GM19035 (cell line): ENCODE results near the gene ABHD17C.
A peak's percentile ranks its signal among the peaks of the same experiment; 100 is the strongest.
"Not testable (repeated sequence)": the region's sequence is repeated elsewhere in the genome, so short reads cannot be mapped to it uniquely, and the experiment has no call there.

Experiments used
- ATAC-seq: cut with Tn5 transposase; IDR thresholded peaks from one replicate; pipeline ENCODE4 v1.9.1; 2021; ENCODE audit not compliant: unreplicated experiment

Gene ABHD17C

GRCh38 chr15:80695099-80695910, at the start of gene ABHD17C:
TSS of gene ABHD17C (plus strand) at chr15:80695310. CDS start at chr15:80695430, 120 bp downstream.
- peak; percentile 68 for ATAC-seq

- ATAC-seq: no peak
Measured at GRCh38 chr15:80645494-80646065, 49.5 kb upstream of the ABHD17C start.

- not testable (repeated sequence) for ATAC-seq
Measured at GRCh38 chr15:80647424-80647823, 47.7 kb upstream of the ABHD17C start.

GRCh38 chr15:80654299-80654698, 40.8 kb upstream of the ABHD17C start:
- no peak for ATAC-seq

- ATAC-seq: no peak
Measured at GRCh38 chr15:80659375-80659774, 35.7 kb upstream of the ABHD17C start.

GRCh38 chr15:80660119-80660518, 35.0 kb upstream of the ABHD17C start:
- ATAC-seq: no peak

- ATAC-seq: no peak
Measured at GRCh38 chr15:80662129-80662528, 33.0 kb upstream of the ABHD17C start.

GRCh38 chr15:80662757-80663553, 32.2 kb upstream of the ABHD17C start:
- no peak for ATAC-seq

- ATAC-seq: no peak
Measured at GRCh38 chr15:80665151-80665550, 30.0 kb upstream of the ABHD17C start.

- ATAC-seq: no peak
Measured at GRCh38 chr15:80667936-80668335, 27.2 kb upstream of the ABHD17C start.

- no peak for ATAC-seq
Measured at GRCh38 chr15:80668546-80669236, 26.4 kb upstream of the ABHD17C start.

GRCh38 chr15:80669663-80670273, 25.3 kb upstream of the ABHD17C start:
- ATAC-seq: peak; percentile 55

- no peak for ATAC-seq
Measured at GRCh38 chr15:80673561-80674244, 21.4 kb upstream of the ABHD17C start.

GRCh38 chr15:80674245-80674614, 20.9 kb upstream of the ABHD17C start:
- no peak for ATAC-seq

- no peak for ATAC-seq
Measured at GRCh38 chr15:80677041-80677440, 18.1 kb upstream of the ABHD17C start.

- no peak for ATAC-seq
Measured at GRCh38 chr15:80679167-80679803, 15.8 kb upstream of the ABHD17C start.

- ATAC-seq: no peak
Measured at GRCh38 chr15:80679804-80680175, 15.3 kb upstream of the ABHD17C start.

- ATAC-seq: no peak
Measured at GRCh38 chr15:80682201-80682600, 12.9 kb upstream of the ABHD17C start.

- ATAC-seq: no peak
Measured at GRCh38 chr15:80684697-80685096, 10.4 kb upstream of the ABHD17C start.

GRCh38 chr15:80685628-80686027, 9.5 kb upstream of the ABHD17C start:
- ATAC-seq: no peak
